SH-SY5Y (cell line): ENCODE data around the gene ALAS1.

Experiments
- GATA2 ChIP-seq: IDR thresholded peaks from 2 replicates; pipeline ENCODE4 v1.6.1; 2011; ENCODE audit warnings: mild to moderate bottlenecking, low read depth, low read length
- GATA3 ChIP-seq: IDR thresholded peaks from 2 replicates; pipeline ENCODE4 v1.6.1; 2011; ENCODE audit warnings: low read depth, mild to moderate bottlenecking, low read length, moderate library complexity

GRCh38 chr3:52225452-52226228 is 27.7 kb downstream of the ALAS1 start, which contains the start of gene TLR9:
- TF ChIP-seq GATA2 (no peak), GATA3 (no peak)
